RWPE1 (cell line): ENCODE data around the gene HOXA11.
A peak's percentile ranks its signal among the peaks of the same experiment; 100 is the strongest.

Experiments used
- CTCF ChIA-PET: fragments of 350-600 bp; sonication (Branson Sonifier 250); formaldehyde crosslinking; extraction: SDS; loops from one replicate; lab custom pipeline; 2021; lab: Yijun Ruan, JAX
- POLR2A ChIA-PET: fragments of 400-600 bp; formaldehyde crosslinking; extraction: SDS; loops from one replicate; lab custom pipeline; 2020; ENCODE audit warnings: antibody characterized with exemption; ENCODE audit not compliant: low non-redundant PET; lab: Yijun Ruan, JAX
- DNase-seq: peaks from one replicate; pipeline ENCODE4 v3.0.0; 2012; ENCODE audit warnings: low spot score
- H3K27ac ChIP-seq: fragments of 450-650 bp; 2 replicates; pipeline ENCODE4 v1.5.1; 2017
- TF ChIP-seq, protein P1 (sequence below): fragments of 450-650 bp; conservative IDR thresholded peaks from 2 replicates; pipeline ENCODE4 v1.5.1; 2017; ENCODE audit warnings: low read depth, mild to moderate bottlenecking

The HOXA11 gene

GRCh38 chr7:27148031-27148755 is 36.8 kb downstream of the HOXA11 start:
- ChIA-PET CTCF (interaction anchor here (0.6 to 1.2 kb wide), 6 partner anchors 13 to 779 kb away, joined by 3 to 7 read pairs (median 3); partner anchors contain the start of gene HOXA9), POLR2A (no interaction called here)
- peak overlapping the region; percentile 84 for H3K27ac ChIP-seq
- no peak for DNase-seq
- TF ChIP-seq, protein P1, sequence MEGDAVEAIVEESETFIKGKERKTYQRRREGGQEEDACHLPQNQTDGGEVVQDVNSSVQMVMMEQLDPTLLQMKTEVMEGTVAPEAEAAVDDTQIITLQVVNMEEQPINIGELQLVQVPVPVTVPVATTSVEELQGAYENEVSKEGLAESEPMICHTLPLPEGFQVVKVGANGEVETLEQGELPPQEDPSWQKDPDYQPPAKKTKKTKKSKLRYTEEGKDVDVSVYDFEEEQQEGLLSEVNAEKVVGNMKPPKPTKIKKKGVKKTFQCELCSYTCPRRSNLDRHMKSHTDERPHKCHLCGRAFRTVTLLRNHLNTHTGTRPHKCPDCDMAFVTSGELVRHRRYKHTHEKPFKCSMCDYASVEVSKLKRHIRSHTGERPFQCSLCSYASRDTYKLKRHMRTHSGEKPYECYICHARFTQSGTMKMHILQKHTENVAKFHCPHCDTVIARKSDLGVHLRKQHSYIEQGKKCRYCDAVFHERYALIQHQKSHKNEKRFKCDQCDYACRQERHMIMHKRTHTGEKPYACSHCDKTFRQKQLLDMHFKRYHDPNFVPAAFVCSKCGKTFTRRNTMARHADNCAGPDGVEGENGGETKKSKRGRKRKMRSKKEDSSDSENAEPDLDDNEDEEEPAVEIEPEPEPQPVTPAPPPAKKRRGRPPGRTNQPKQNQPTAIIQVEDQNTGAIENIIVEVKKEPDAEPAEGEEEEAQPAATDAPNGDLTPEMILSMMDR, result no peak

GRCh38 chr7:27147199-27148030 is 37.6 kb downstream of the HOXA11 start, which contains the start of gene HOXA6:
Gene HOXA6 (minus strand): TSS chr7:27147774. CDS start chr7:27147749, 25 bp downstream.
- TF ChIP-seq, protein P1, result no peak
- peak within 1 kb of the TSS; percentile 84 for H3K27ac ChIP-seq
- ChIA-PET CTCF (interaction anchor here (0.6 kb wide), 2 partner anchors 297 to 463 kb away, joined by 3 to 4 read pairs; no protein-coding TSS in a partner anchor), POLR2A (interaction anchor here (0.5 kb wide), 1 partner anchor 32 kb away, joined by 3 read pairs; no protein-coding TSS in a partner anchor)
- no peak for DNase-seq

DNA sequence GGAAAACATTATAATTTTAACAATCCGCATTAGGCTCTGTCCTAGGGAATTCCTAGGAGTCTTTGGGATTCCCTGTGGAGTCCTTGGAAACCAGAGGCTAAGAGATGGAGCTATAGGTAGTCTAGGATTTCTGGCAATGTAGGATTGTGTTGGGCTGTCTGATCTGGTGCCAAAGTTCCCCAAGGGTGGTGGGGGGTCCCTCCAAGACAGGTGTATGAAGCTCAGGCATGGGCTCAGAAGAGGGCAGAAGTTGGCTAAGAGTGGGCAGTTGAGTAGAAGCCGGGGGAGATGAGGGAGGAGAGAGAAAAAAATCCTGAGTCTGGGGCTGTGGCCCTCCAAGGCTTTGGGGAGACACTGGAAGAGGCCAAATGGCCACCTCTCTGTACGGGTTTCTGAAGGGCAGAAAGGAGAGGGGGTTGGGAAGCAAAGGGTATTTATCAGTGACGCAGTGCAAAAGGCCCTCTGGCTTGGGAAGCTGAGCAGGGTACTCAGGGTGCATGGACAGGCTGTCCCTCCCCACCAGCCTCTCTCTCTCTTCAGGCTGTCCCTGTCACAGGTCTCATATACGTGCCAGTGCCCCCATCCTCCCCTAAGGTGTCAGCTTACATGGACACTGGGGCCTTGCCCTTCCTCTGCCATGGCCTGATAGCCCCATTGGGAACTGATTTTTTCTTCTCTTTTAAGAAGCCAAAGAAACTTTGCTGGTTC is 38.4 kb downstream of the HOXA11 start:
- ChIA-PET CTCF (interaction anchor here (0.6 kb wide), 1 partner anchor 297 kb away, joined by 4 read pairs; no protein-coding TSS in a partner anchor), POLR2A (no interaction called here)
- TF ChIP-seq, protein P1, result no peak
- H3K27ac ChIP-seq, result peak overlapping the region; percentile 84
- no peak for DNase-seq

GRCh38 chr7:27145914-27146412 is 39.1 kb downstream of the HOXA11 start:
- TF ChIP-seq, protein P1, result no peak
- peak overlapping the region; percentile 90 for H3K27ac ChIP-seq
- POLR2A ChIA-PET, result no interaction called here
- DNase-seq, result no peak
- CTCF ChIA-PET, result interaction anchor here (3.4 kb wide), 1 partner anchor 15 kb away, joined by 19 read pairs; no protein-coding TSS in a partner anchor

DNA sequence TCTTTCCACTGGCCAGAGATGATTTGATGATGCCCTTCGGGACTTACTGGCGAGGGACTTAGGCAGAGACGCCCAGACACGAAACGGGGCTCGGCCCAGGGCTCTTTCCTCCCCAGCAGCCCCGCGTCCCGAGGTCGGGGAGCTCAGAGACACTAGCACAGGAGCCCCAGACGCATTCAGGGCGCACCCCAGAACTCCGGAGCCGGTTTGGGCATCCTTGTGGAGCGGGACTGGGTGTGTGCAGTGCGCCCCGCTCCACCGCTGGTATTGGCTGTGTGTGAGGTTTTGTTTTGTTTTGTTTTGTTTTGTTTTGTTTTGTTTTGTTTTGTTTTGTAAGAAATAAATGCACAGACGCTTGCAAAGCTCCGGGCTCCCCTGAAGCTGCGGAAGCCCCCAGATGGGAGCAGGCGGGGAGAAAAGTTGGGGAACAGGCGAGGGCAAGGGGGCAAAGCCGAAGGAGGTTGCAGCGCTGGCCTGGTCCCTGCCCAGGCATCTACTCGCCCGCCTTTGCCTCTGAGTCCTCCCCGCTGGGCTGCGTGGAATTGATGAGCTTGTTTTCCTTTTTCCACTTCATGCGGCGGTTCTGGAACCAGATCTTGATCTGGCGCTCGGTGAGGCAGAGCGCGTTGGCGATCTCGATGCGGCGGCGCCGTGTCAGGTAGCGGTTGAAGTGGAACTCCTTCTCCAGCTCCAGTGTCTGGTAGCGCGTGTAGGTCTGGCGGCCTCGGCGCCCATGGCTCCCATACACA is 39.7 kb downstream of the HOXA11 start:
- POLR2A ChIA-PET, result no interaction called here
- TF ChIP-seq, protein P1, result no peak
- CTCF ChIA-PET, result interaction anchor here (0.6 to 3.7 kb wide), 7 partner anchors 16 to 466 kb away, joined by 3 to 34 read pairs (median 5); no protein-coding TSS in a partner anchor
- DNase-seq, result no peak
- H3K27ac ChIP-seq, result peak overlapping the region; percentile 90
